Immature natural killer cell (primary cell): ENCODE measurements around the gene GLRX5. TPM values are rescaled to one million over a fixed set of nuclear protein-coding genes. Genes with fewer than 3 reads are reported as not detected.

Experiments
- DNase-seq, 3 donors: peaks; one replicate each; pipeline ENCODE4 v3.0.0; 2022; ENCODE audit warnings: mixed read lengths in 1 of 3
- H3K27ac Mint-ChIP-seq, 6 donors: one replicate each; pipeline ENCODE4 v1.8.0; 2020; ENCODE audit warnings: mixed read lengths in 6 of 6, mild to moderate bottlenecking in 5 of 6, inconsistent platforms in 4 of 6, moderate library complexity in 3 of 6
- H3K27me3 Mint-ChIP-seq, 3 donors: one replicate each; pipeline ENCODE4 v1.8.0; 2020 to 2021; ENCODE audit warnings: low read depth in 3 of 3, mild to moderate bottlenecking in 3 of 3, mixed read lengths in 3 of 3, moderate library complexity in 3 of 3, inconsistent platforms in 1 of 3
- H3K36me3 Mint-ChIP-seq, 3 donors: one replicate each; pipeline ENCODE4 v1.8.0; 2020; ENCODE audit warnings: mixed read lengths in 3 of 3, inconsistent platforms in 2 of 3, mild to moderate bottlenecking in 2 of 3
- H3K4me1 Mint-ChIP-seq, 2 donors: one replicate each; pipeline ENCODE4 v1.8.0; 2020; ENCODE audit warnings: inconsistent platforms in 2 of 2, mild to moderate bottlenecking in 2 of 2, mixed read lengths in 2 of 2, moderate library complexity in 1 of 2
- H3K4me3 Mint-ChIP-seq, 5 donors: one replicate each; pipeline ENCODE4 v1.8.0; 2020; ENCODE audit warnings: mild to moderate bottlenecking in 5 of 5, mixed read lengths in 5 of 5, inconsistent platforms in 3 of 5, moderate library complexity in 3 of 5
- H3K9me3 Mint-ChIP-seq, 6 donors: one replicate each; pipeline ENCODE4 v1.8.0; 2020; ENCODE audit warnings: mild to moderate bottlenecking in 6 of 6, mixed read lengths in 6 of 6, inconsistent platforms in 4 of 6, moderate library complexity in 3 of 6
- polyA plus RNA-seq, 3 donors: library from polyadenylated mRNA; unstranded; fragments of 300-500 nt; fragmentation: Illumina TruSeq; gene quantifications; one replicate each; pipeline ENCODE4 v1.2.3, GENCODE V29; 2021

GLRX5 gene
- polyA plus RNA-seq, 3 donors from 2014 or later = 54.5 to 87.1 (median 81.7) TPM

DNA sequence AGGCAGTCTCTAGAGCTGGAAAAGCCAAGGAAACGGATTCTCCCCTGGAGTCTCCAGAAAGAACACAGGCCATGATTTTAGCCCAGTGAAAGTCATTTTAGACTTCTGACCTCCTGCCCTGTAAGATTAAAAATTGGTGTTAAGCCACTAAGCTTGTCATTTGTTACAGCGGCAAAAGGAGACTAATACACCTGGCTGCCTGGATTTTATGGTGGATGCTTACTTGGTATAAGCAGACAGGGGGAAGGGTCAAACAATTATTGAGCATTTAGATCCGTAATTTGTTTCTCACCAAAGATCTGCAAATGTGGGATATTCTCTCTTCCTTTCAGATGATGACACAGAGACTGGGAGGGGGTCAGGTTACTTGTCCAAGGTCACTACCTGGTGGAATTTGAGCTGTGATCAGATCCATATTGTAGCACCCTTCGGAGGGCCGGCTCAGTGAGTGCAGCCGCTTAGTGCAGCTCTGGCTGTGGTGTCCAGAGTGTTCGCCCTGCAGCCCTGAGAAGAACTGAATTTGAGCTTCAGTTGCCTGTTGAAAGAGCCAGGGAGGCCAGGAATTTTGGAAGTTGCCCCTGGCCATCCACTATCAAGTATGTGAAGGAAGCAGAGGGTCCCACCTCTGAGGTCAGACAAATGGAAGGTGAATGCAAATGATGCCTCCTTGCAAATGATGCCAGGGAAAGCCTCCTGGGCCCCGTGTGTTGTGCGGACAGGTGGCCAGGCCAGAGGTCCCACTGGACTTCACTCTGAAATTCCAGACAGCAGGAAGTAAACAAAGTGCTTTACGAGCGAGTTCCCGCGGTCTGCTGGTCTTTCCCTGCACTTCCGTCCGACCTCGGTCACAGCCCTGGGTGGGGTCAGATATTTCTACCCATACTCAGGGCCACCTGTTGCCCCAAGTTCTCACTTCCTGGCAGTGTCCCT is 15.1 kb downstream of the GLRX5 start:
- Mint-ChIP-seq H3K9me3 (no peaks in the 10 kb centered on the region), H3K27me3 (no peaks in the 10 kb centered on the region), H3K27ac (no peak overlapping the region), H3K4me1 (peaks cover 18 to 30% of the 10 kb centered on the region in 2 donors), H3K36me3 (peaks cover 1 to 8% (median 3%) of the 10 kb centered on the region in 3 donors), H3K4me3 (no peak overlapping the region)
- DNase-seq = no peak

DNA sequence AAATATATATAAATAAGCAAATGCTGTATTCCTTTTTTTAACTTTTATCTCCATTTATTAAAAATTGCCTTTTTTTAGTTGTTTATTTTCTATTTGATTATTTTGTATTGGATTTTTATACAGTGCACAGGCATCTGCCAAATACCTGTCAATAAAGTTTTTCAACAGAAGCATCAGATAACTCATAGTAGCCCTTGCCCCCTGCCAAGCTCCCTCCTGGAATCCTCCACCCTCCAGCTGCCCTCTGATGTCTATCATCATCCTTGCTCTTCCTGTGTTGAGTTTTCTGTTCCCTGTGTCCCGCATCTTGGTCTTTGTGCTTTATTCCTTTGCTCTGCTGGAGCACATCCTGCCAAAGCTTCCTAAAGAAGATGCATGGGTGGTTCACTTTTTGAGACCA is 16.6 kb downstream of the GLRX5 start:
- Mint-ChIP-seq H3K4me1 (peaks cover 15 to 21% of the 10 kb centered on the region in 2 donors), H3K4me3 (no peak overlapping the region), H3K27ac (no peak overlapping the region), H3K27me3 (no peaks in the 10 kb centered on the region), H3K9me3 (no peaks in the 10 kb centered on the region), H3K36me3 (peaks cover 0 to 8% (median 3%) of the 10 kb centered on the region in 3 donors)
- DNase-seq = no peak

DNA sequence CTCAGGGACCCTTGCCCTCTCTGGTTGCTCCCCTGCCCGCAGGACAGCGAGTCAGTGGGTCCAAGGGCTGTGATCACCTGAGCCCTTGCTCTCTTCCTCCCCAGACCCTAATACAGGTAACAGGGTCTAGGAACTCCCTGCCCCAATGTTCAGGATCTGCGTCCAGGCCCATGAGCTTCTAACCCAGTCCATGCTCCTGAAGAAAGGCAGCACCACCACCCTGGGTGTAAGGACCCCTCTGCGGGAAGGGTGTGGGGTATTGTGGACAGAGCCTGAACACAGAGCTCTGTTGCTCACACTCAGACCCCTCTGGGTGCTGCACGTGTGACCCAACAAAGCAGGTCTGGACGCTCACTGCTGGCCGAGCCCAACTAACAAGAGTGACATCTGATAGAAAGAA is 18.3 kb downstream of the GLRX5 start:
- no peak overlapping the region for H3K4me3 Mint-ChIP-seq
- peaks cover 0 to 8% (median 3%) of the 10 kb centered on the region in 3 donors for H3K36me3 Mint-ChIP-seq
- H3K9me3 Mint-ChIP-seq = no peaks in the 10 kb centered on the region
- no peaks in the 10 kb centered on the region for H3K27me3 Mint-ChIP-seq
- DNase-seq = no peak
- peaks cover under 1 to 4% of the 10 kb centered on the region in 2 donors for H3K4me1 Mint-ChIP-seq
- H3K27ac Mint-ChIP-seq = no peak overlapping the region

DNA sequence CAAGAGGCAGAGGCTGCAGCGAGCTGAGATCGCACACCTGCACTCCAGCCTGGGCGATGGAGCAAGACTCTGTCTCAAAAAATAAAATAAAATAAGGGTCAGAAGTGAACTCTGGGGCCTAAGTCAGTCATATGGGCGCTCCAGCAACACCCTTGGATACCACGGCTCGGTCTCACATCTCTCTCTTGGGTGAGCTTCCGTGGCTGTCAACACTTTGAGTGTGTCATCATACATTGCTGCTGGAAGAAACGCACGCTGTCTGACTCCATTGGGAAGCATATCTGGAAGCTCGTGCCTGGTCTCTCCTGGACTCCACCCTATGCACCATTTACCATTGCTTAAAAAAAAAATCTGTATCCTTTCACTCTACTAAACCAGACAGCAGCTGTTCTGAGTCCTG is 20.2 kb downstream of the GLRX5 start:
- Mint-ChIP-seq H3K27ac (no peak overlapping the region), H3K4me1 (no peaks in the 10 kb centered on the region), H3K27me3 (peaks cover 0 to 3% (median 0%) of the 10 kb centered on the region in 3 donors), H3K36me3 (peaks cover 0 to 4% (median 3%) of the 10 kb centered on the region in 3 donors), H3K4me3 (no peak overlapping the region), H3K9me3 (no peaks in the 10 kb centered on the region)
- no peak for DNase-seq

DNA sequence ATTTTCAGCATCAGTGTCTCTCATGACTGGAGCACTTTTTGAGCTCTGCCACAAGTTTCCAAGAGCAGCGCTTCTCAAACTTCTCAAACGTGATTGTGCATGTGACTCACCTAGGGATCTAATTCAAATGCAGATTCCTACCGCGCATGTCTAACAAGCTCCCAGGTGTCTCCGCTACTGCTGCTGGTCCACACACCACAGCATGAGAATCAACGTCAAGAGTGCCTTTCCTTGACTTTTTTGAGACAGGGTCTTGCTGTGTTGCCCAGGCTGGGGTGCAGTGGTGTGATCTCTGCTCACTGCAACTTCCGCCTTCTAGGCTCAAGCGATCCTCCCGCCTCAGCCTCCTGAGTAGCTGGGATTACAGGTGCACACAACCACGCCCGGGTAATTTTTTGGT is 22.4 kb downstream of the GLRX5 start:
- Mint-ChIP-seq H3K4me3 (no peak overlapping the region), H3K9me3 (no peaks in the 10 kb centered on the region), H3K27ac (no peak overlapping the region), H3K4me1 (peaks cover 3 to 6% of the 10 kb centered on the region in 2 donors), H3K27me3 (peaks cover 0 to 7% (median 0%) of the 10 kb centered on the region in 3 donors), H3K36me3 (no peaks in the 10 kb centered on the region)
- no peak for DNase-seq

DNA sequence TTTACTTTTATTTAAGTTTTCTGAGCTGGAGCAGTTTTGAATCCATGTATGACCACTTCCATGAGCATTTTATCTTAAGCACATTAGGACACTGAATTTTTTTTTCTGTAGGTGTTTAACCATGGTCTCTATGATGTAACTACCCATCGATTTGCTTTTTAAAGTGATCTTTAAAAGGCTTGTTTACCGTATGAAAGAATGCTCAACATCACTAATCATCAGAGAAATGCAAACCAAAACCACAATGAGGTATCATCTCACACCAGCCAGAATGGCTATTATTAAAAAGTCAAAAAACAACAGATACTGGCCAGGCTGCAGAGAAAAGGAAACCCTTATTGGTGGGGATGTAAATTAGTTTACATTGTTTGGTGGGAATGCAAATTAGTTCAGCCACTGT is 23.0 kb downstream of the GLRX5 start:
- no peak overlapping the region for H3K27ac Mint-ChIP-seq
- H3K27me3 Mint-ChIP-seq = peaks cover 0 to 11% (median 0%) of the 10 kb centered on the region in 3 donors
- no peak for DNase-seq
- no peak overlapping the region for H3K4me3 Mint-ChIP-seq
- peaks cover 3 to 6% of the 10 kb centered on the region in 2 donors for H3K4me1 Mint-ChIP-seq
- no peaks in the 10 kb centered on the region for H3K9me3 Mint-ChIP-seq
- H3K36me3 Mint-ChIP-seq = no peaks in the 10 kb centered on the region

DNA sequence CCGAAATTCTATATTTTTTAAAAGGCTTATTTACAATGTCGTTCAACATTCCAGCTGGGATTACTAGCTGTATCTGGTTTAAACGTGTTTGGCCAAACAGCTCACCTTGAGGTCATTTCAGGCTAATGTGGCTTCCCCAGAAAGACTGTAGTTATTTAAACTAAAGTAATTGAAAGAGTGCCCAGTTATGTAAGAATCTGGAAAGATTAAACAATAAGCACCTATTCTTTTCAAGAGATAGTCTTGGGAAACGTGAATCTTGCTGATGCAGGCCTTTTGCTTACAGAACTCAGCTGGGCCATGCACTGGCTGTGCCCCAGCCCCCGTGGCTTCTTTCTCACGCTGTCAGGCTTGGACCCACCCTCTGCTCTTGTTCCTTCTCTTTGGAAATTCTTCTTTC is 24.4 kb downstream of the GLRX5 start:
- Mint-ChIP-seq H3K36me3 (no peaks in the 10 kb centered on the region), H3K27me3 (peaks cover 0 to 11% (median 0%) of the 10 kb centered on the region in 3 donors), H3K9me3 (no peaks in the 10 kb centered on the region), H3K4me3 (no peak overlapping the region), H3K4me1 (peaks cover 3 to 6% of the 10 kb centered on the region in 2 donors), H3K27ac (no peak overlapping the region)
- no peak for DNase-seq

DNA sequence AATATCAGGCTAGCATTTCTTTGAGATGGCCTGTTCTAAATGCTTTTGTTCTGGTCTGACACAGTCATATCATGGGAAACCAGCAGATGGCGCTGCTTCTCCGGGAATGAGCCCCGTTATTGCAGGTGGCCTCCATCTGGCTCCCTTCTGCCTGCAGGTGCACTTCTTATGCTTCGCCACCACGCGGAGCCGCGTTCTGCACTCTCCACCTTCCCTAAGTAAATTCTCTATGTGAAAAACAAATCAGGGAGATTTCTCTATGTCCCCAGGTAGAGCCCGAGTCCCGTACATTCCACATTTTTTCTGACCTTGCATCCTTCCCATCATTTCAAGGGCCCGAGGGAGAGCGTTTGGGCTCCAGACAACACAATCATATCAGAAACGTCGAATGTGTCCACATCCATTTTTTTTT is 26.2 kb downstream of the GLRX5 start:
- peaks cover 0 to 11% (median 0%) of the 10 kb centered on the region in 3 donors for H3K27me3 Mint-ChIP-seq

DNA sequence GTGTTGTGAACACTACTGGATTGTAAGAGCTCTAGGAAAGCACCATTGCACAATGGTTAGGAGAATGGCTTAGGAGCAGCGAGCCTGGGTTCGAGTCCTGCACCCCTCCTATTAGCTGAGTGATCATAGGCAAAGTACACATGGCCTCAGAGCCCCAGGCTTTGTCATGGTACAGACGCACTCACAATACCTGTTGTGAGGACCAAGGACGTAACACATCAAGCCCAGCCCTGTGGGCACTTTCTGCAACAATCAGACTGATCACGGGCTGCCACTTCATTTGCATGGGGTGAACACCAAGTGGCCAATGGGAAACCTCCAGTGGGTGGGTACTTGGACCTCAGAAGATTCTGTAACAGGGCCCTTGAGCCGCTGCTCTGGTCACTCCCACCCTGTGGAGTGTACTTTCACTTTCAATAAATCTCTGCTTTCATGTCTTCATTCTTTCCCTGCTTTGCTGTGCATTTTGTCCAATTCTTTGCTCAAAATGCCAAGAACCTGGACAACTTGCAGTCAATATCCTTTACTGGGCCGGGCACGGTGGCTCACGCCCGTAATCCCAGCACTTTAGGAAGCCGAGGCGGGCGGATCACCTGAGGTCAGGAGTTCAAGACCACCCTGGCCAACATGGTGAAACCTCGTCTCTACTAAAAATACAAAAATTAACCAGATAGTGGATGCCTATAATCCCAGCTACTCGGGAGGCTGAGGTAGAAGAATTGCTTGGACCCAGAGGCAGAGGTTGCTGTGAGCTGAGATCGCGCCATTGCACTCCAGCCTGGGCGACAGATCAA is 28.2 kb downstream of the GLRX5 start:
- H3K4me1 Mint-ChIP-seq = peaks cover 3 to 6% of the 10 kb centered on the region in 2 donors

More for the DNA sequence above, 26.2 kb downstream of the GLRX5 start:
- Mint-ChIP-seq H3K27ac (no peak overlapping the region), H3K4me1 (peaks cover 3 to 6% of the 10 kb centered on the region in 2 donors), H3K4me3 (no peak overlapping the region), H3K36me3 (no peaks in the 10 kb centered on the region), H3K9me3 (no peaks in the 10 kb centered on the region)
- DNase-seq = peak; percentile 41 to 64 (median 52)

DNA sequence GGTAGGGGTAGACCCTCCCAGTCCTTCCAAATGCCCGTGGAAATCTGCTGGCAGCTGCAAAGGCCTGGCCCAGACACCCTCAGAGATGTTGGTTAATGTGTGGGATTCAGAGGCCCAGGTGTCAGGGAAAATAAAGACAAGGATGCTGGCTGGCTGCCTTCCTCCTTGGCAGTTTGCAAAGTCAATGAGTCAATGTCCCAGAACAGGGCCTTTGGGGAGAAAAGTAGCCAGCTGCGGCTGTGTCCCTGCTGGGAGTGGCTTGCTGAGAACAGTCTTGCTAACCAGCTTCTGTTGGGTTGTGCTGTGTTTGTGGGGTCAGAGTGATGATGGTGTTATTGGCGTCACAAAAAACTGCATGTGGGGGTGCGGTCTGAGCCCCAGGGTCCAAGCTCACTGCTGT is 29.2 kb downstream of the GLRX5 start:
- H3K36me3 Mint-ChIP-seq = no peaks in the 10 kb centered on the region
- no peak for DNase-seq
- peaks cover 0 to 11% (median 0%) of the 10 kb centered on the region in 3 donors for H3K27me3 Mint-ChIP-seq
- peaks cover 3 to 6% of the 10 kb centered on the region in 2 donors for H3K4me1 Mint-ChIP-seq
- H3K4me3 Mint-ChIP-seq = no peak overlapping the region
- no peaks in the 10 kb centered on the region for H3K9me3 Mint-ChIP-seq
- no peak overlapping the region for H3K27ac Mint-ChIP-seq

More for the DNA sequence above, 28.2 kb downstream of the GLRX5 start:
- DNase-seq = no peak
- Mint-ChIP-seq H3K27me3 (peaks cover 0 to 11% (median 0%) of the 10 kb centered on the region in 3 donors), H3K9me3 (no peaks in the 10 kb centered on the region), H3K27ac (no peak overlapping the region), H3K36me3 (no peaks in the 10 kb centered on the region), H3K4me3 (no peak overlapping the region)

DNA sequence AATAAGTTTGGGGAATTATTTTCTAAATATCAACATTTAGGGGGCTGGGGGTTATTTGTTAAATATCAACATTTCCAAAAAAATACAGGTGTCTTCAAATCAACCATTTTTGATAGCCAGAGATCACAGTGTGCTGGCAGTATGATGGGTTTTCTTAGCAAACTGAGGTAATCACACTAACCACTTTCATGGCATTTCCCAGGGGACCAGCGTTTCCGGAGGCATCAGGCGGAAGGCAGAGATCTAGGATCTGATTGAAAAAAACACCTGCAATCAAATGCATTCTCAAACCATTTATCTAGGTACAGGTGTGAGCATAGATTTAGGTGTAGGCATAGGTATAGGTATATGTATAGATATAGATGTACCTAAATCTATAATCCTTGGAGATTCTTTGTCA is 34.6 kb downstream of the GLRX5 start:
- Mint-ChIP-seq H3K9me3 (no peaks in the 10 kb centered on the region), H3K4me1 (no peaks in the 10 kb centered on the region), H3K27me3 (peaks cover 0 to 8% (median 0%) of the 10 kb centered on the region in 3 donors), H3K27ac (no peak overlapping the region), H3K4me3 (no peak overlapping the region), H3K36me3 (no peaks in the 10 kb centered on the region)
- no peak for DNase-seq

DNA sequence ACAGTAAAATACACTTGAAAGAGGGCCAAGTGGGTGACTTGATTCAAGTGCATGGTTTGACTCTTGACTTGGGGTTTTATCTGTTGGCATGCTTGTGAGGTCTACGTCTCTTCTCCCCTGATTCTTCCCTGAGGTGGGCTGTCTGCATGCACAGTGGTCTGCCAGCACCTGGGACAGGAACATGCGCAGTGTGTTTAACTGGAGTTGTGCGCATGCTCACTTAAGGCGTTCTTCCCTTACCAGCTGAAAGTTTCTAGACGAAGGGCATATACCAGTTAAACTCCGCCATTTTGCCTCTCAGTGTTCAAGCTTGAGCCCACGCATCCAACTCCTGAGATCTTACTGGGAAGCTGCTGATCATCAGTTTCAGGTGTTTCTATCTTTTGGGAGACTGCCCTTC is 38.5 kb downstream of the GLRX5 start:
- H3K4me1 Mint-ChIP-seq = no peaks in the 10 kb centered on the region
- no peaks in the 10 kb centered on the region for H3K36me3 Mint-ChIP-seq
- H3K9me3 Mint-ChIP-seq = no peaks in the 10 kb centered on the region
- H3K4me3 Mint-ChIP-seq = no peak overlapping the region
- H3K27me3 Mint-ChIP-seq = peaks cover 0 to 14% (median 2%) of the 10 kb centered on the region in 3 donors
- no peak overlapping the region for H3K27ac Mint-ChIP-seq
- no peak for DNase-seq

DNA sequence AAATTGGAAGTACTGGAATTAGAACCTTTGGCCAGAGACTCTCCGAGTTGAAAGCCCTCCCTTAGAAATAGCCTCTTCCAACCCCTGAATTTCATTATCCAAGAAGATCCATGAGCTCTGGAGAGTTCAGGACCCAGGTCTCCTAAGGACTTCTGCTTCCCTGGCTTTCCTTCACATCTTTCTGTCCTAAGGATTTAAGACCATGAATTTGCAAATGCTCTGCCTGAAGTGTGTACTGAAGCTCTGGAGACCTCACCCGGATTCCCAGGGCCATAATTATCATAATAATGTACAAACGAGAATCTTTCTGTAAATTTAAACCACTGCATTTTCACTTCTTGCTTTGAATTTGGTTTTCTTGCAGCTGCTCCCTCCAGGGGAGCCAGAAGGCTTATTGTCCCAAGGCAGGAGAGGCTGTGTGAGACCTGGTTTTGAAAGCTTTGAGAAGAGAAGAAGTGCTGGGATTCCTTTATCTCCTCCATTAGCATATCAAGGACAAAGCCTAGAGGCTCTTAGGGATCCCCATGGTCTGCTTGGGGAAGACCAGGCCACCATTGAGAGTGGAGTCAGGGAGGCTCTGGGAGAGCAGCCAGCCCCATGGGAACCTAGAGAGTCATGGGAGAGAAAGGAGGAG is 41.1 kb downstream of the GLRX5 start:
- no peaks in the 10 kb centered on the region for H3K9me3 Mint-ChIP-seq
- H3K36me3 Mint-ChIP-seq = no peaks in the 10 kb centered on the region
- H3K27me3 Mint-ChIP-seq = peaks cover 0 to 8% (median 2%) of the 10 kb centered on the region in 3 donors
- no peaks in the 10 kb centered on the region for H3K4me1 Mint-ChIP-seq
- H3K4me3 Mint-ChIP-seq = no peak overlapping the region
- no peak overlapping the region for H3K27ac Mint-ChIP-seq
- no peak for DNase-seq
